ENCODE results near the gene G6PC2. TPM values are rescaled to one million over a fixed set of nuclear protein-coding genes. Genes with fewer than 3 reads are reported as not detected.

Gene G6PC2
- total RNA-seq, 1 donor from 2014 or later = not detected

- Mint-ChIP-seq H3K27ac (no peak overlapping the region), H3K36me3 (no peaks in the 10 kb centered on the region), H3K4me1 (no peaks in the 10 kb centered on the region), H3K4me3 (no peak overlapping the region), H3K9me3 (peaks cover 12% of the 10 kb centered on the region), H3K27me3 (ENCODE audit: insufficient read depth, low read depth) (no peaks in the 10 kb centered on the region)
- no peak for DNase-seq (ENCODE audit: low spot score)
- Histone ChIP-seq H3K79me2 (ENCODE audit: low read depth) (no peaks in the 10 kb centered on the region), H3K36me3 (no peaks in the 10 kb centered on the region), H3K4me3 (no peak overlapping the region), H3K4me1 (no peaks in the 10 kb centered on the region), H3F3A (ENCODE audit: low read depth) (no peaks in the 10 kb centered on the region), H2AFZ (replicated peaks) (no peak overlapping the region), H3K27me3 (no peaks in the 10 kb centered on the region), H3K9me3 (ENCODE audit: low read depth) (no peaks in the 10 kb centered on the region), H3K27ac (no peak overlapping the region), H3K9ac (no peak overlapping the region), H3K4me2 (no peak overlapping the region), H4K20me1 (ENCODE audit: low read depth) (no peaks in the 10 kb centered on the region)
- TF ChIP-seq EZH2phosphoT487 (IDR thresholded peaks at IDR 0.05) (no peak), CTCF (IDR thresholded peaks at IDR 0.05) (no peak), EZH2 (IDR thresholded peaks at IDR 0.05) (no peak)
Observed at GRCh38 chr2:168954256-168954655, 53.2 kb downstream of the G6PC2 start.

DNA sequence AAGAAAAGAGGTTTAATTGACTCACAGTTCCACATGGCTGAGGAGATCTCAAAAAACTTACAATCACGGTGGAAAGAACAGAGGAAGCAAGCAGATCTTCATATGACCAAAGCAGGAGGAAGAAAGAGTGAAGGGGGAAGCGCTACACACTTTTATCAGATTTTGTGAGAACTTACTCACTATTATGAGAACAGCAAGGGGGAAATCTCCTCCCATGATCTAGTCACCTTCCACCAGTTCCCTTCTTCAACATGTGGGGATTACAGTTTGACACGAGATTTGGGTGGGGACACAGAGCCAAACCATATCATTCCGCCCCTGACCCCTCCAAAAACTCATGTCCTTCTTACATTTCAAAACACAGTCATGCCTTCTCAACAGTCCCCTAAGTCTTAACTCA is 54.2 kb downstream of the G6PC2 start:
- no peaks in the 10 kb centered on the region for H3K27me3 Mint-ChIP-seq (ENCODE audit: insufficient read depth, low read depth)
- Histone ChIP-seq H3K4me2 (no peak overlapping the region), H3K4me1 (no peaks in the 10 kb centered on the region), H3K9me3 (ENCODE audit: low read depth) (no peaks in the 10 kb centered on the region), H3K27me3 (no peaks in the 10 kb centered on the region), H3K79me2 (ENCODE audit: low read depth) (no peaks in the 10 kb centered on the region), H4K20me1 (ENCODE audit: low read depth) (no peaks in the 10 kb centered on the region), H3K9ac (no peak overlapping the region), H3K27ac (no peak overlapping the region), H2AFZ (replicated peaks) (no peak overlapping the region), H3K36me3 (no peaks in the 10 kb centered on the region), H3F3A (ENCODE audit: low read depth) (no peaks in the 10 kb centered on the region), H3K4me3 (no peak overlapping the region)
- no peak for TF ChIP-seq EZH2phosphoT487 (IDR thresholded peaks at IDR 0.05)
- TF ChIP-seq EZH2 (IDR thresholded peaks at IDR 0.05) = no peak
- no peak overlapping the region for H3K27ac Mint-ChIP-seq
- DNase-seq (ENCODE audit: low spot score) = no peak
- peaks cover 8% of the 10 kb centered on the region for H3K9me3 Mint-ChIP-seq
- H3K36me3 Mint-ChIP-seq = no peaks in the 10 kb centered on the region
- no peaks in the 10 kb centered on the region for H3K4me1 Mint-ChIP-seq
- no peak overlapping the region for H3K4me3 Mint-ChIP-seq

DNA sequence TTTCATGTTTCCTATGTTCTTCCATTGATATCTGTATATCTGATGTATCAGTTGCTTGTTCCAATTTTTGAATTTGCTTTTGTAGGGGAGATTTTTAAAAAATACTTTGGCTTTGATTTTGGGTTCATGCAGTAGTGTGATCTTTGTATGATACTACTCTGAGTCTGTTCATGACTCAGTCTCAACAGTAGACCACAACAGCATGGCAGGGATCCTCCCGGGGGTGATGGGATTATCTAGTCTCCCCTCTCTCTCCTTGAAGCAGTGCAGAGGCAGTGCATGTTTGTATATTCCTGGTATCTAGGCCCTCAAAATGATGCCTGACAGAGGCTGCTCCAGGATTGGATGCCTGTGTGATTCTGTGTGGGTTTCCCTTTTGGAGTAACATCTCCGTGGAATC is 55.3 kb downstream of the G6PC2 start:
- Histone ChIP-seq H3K4me1 (no peaks in the 10 kb centered on the region), H3K4me2 (no peak overlapping the region), H3K36me3 (no peaks in the 10 kb centered on the region), H3K79me2 (ENCODE audit: low read depth) (no peaks in the 10 kb centered on the region), H3F3A (ENCODE audit: low read depth) (no peaks in the 10 kb centered on the region), H3K27ac (no peak overlapping the region), H2AFZ (replicated peaks) (no peak overlapping the region), H3K4me3 (no peak overlapping the region), H4K20me1 (ENCODE audit: low read depth) (no peaks in the 10 kb centered on the region), H3K9ac (no peak overlapping the region), H3K9me3 (ENCODE audit: low read depth) (no peaks in the 10 kb centered on the region), H3K27me3 (no peaks in the 10 kb centered on the region)
- Mint-ChIP-seq H3K27me3 (ENCODE audit: insufficient read depth, low read depth) (no peaks in the 10 kb centered on the region), H3K9me3 (peaks cover 8% of the 10 kb centered on the region), H3K27ac (no peak overlapping the region), H3K4me3 (no peak overlapping the region), H3K36me3 (no peaks in the 10 kb centered on the region), H3K4me1 (no peaks in the 10 kb centered on the region)
- no peak for TF ChIP-seq EZH2phosphoT487 (IDR thresholded peaks at IDR 0.05)
- TF ChIP-seq EZH2 (IDR thresholded peaks at IDR 0.05) = no peak
- TF ChIP-seq CTCF (IDR thresholded peaks at IDR 0.05) = no peak
- DNase-seq (ENCODE audit: low spot score) = no peak

Other genes with a start within 250 kb of the G6PC2 start
- gene NOSTRIN, start 98.7 kb upstream of the G6PC2 start, total RNA-seq (ENCODE audit: low replicate concordance) = not detected in 2 replicates
- gene SPC25, start 10.9 kb upstream of the G6PC2 start, total RNA-seq (ENCODE audit: low replicate concordance) = 38.9 and 60.0 TPM in 2 replicates
- 0.09 TPM in 1 of 2 replicates, not detected in the other for gene ABCB11, start 130.0 kb downstream of the G6PC2 start, total RNA-seq (ENCODE audit: low replicate concordance)
- not detected in 2 replicates for gene DHRS9, start 168.3 kb downstream of the G6PC2 start, total RNA-seq (ENCODE audit: low replicate concordance)